Measurements from ENCODE around the gene MAB21L1. TPM values are rescaled to one million over a fixed set of nuclear protein-coding genes. Genes with fewer than 3 reads are reported as not detected.
A peak's percentile ranks its signal among the peaks of the same experiment; 100 is the strongest.

Gene MAB21L1
- polyA plus RNA-seq, 1 experiment: 0.02 TPM

GRCh38 chr13:35477386-35477946 lies 977 bp upstream of the MAB21L1 start:
- POLR2A ChIA-PET: no interaction called here
- no peak for DNase-seq (ENCODE audit: low read depth, low spot score)
- no peak overlapping the region for H3K27ac ChIP-seq (ENCODE audit: low read depth, low read length)
- peaks cover 5% of the 10 kb centered on the region; the same call in 1 of the 2 replicates for H3K9me3 ChIP-seq (ENCODE audit: control insufficient read depth, insufficient read depth, low read length)
- TF ChIP-seq CTCF (IDR thresholded peaks at IDR 0.05; ENCODE audit: low read depth, low read length): no peak
- CTCF ChIA-PET: no interaction called here
- H3K27me3 ChIP-seq (ENCODE audit: control insufficient read depth, insufficient read depth, low read length): peaks cover 62% of the 10 kb centered on the region
- H3K4me3 ChIP-seq (ENCODE audit: low read depth, low read length): no peak overlapping the region

- H3K27me3 ChIP-seq (ENCODE audit: control insufficient read depth, insufficient read depth, low read length): peaks cover 82% of the 10 kb centered on the region
- H3K9me3 ChIP-seq (ENCODE audit: control insufficient read depth, insufficient read depth, low read length): peaks cover 13% of the 10 kb centered on the region; the same call in 1 of the 2 replicates
- peak overlapping the region; percentile 56 for H3K4me3 ChIP-seq (ENCODE audit: low read depth, low read length)
- no peak for TF ChIP-seq CTCF (IDR thresholded peaks at IDR 0.05; ENCODE audit: low read depth, low read length)
- ChIA-PET POLR2A (no interaction called here), CTCF (no interaction called here)
- no peak overlapping the region for H3K27ac ChIP-seq (ENCODE audit: low read depth, low read length)
- DNase-seq (ENCODE audit: low read depth, low spot score): no peak
These were observed 1.1 kb downstream of the MAB21L1 start for GRCh38 chr13:35475212-35475959.

GRCh38 chr13:35474496-35475211 lies 1.8 kb downstream of the MAB21L1 start:
- ChIA-PET CTCF (no interaction called here), POLR2A (no interaction called here)
- no peak for TF ChIP-seq CTCF (IDR thresholded peaks at IDR 0.05; ENCODE audit: low read depth, low read length)
- H3K4me3 ChIP-seq (ENCODE audit: low read depth, low read length): no peak overlapping the region
- no peak for DNase-seq (ENCODE audit: low read depth, low spot score)
- H3K9me3 ChIP-seq (ENCODE audit: control insufficient read depth, insufficient read depth, low read length): peaks cover 13% of the 10 kb centered on the region; the same call in 1 of the 2 replicates
- peaks cover 85% of the 10 kb centered on the region for H3K27me3 ChIP-seq (ENCODE audit: control insufficient read depth, insufficient read depth, low read length)
- H3K27ac ChIP-seq (ENCODE audit: low read depth, low read length): no peak overlapping the region

GRCh38 chr13:35473802-35474201 lies 2.7 kb downstream of the MAB21L1 start:
- Histone ChIP-seq H3K27me3 (ENCODE audit: control insufficient read depth, insufficient read depth, low read length) (peaks cover 79% of the 10 kb centered on the region), H3K9me3 (ENCODE audit: control insufficient read depth, insufficient read depth, low read length) (peaks cover 12% of the 10 kb centered on the region; the same call in 1 of the 2 replicates), H3K4me3 (ENCODE audit: low read depth, low read length) (no peak overlapping the region), H3K27ac (ENCODE audit: low read depth, low read length) (no peak overlapping the region)
- POLR2A ChIA-PET: no interaction called here
- no peak for TF ChIP-seq CTCF (IDR thresholded peaks at IDR 0.05; ENCODE audit: low read depth, low read length)
- CTCF ChIA-PET: no interaction called here
- no peak for DNase-seq (ENCODE audit: low read depth, low spot score)
